Inferior parietal cortex (tissue), 1 donor: ENCODE measurements around the gene PKD1.
A peak's percentile ranks its signal among the peaks of the same experiment; 100 is the strongest.

Experiments used
- DNase-seq: peaks from one replicate; pipeline ENCODE4 v3.0.0-alpha.2; 2016; ENCODE audit errors: extremely low spot score

Gene PKD1

DNA sequence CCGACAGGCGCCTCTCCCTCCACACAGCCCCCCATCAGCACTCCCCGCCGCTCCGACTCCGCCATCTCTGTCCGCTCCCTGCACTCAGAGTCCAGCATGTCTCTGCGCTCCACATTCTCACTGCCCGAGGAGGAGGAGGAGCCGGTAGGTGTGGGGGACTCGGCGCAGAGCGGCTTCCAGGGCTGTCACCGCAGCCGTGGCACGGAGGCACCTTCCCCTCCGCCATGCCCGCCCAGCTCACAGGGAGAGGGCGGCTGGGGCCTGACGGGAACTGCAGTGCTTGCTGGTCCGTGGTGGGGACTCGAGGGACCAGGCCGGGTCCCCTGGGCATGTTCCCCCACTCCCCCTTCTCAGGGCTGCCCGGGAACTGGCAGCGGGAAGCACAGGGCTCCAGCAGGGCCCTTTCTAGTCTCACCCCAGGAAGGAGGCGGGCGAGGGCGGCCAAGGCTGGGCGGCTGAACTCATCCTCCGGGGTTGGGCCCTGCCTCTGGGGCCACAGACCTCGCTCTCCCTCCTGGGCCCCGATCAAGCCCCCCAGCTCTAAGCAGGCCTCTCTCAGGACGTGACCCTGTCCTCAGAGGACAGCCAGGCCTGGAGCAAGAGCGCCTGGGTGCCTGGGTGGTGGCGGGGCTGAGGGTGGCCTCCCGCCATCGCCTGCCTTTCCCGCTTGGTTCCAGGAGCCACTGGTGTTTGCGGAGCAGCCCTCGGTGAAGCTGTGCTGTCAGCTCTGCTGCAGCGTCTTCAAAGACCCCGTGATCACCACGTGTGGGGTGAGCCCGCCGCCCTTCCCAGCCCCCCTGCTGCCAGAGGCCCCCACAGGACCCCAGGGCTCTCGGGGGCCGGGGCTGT is 35.1 kb upstream of the PKD1 start:
- no peak for DNase-seq

- DNase-seq, result no peak
Measured at GRCh38 chr16:2170080-2170479, 34.4 kb upstream of the PKD1 start.

DNA sequence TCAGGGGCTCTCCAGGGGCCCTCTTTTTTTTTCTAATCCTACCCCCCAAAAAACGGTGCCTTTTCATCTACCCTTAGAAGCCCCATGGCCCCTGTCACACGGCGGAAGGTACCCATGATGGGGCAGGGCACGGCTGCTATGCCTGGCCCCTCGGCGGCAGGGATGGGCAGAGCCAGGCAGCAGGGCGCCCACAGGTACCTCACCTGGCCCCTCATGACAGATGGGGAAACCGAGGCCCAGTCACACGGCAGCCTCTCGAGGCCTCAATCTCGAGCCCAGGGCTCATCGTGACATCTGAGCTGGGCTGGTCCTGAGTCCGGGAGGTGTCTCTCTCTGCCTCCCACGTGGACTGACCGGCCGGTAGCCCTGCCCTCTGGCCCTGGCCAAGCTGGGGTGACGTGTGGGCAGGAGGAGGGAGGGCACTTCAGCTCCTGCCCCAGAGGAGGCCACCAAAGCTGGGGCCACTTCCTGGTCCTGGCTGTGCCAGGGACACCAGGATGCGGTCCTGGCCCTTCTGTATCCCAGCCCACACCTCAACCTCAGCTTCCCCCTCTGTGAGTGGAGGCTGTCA is 31.5 kb upstream of the PKD1 start:
- no peak for DNase-seq

DNA sequence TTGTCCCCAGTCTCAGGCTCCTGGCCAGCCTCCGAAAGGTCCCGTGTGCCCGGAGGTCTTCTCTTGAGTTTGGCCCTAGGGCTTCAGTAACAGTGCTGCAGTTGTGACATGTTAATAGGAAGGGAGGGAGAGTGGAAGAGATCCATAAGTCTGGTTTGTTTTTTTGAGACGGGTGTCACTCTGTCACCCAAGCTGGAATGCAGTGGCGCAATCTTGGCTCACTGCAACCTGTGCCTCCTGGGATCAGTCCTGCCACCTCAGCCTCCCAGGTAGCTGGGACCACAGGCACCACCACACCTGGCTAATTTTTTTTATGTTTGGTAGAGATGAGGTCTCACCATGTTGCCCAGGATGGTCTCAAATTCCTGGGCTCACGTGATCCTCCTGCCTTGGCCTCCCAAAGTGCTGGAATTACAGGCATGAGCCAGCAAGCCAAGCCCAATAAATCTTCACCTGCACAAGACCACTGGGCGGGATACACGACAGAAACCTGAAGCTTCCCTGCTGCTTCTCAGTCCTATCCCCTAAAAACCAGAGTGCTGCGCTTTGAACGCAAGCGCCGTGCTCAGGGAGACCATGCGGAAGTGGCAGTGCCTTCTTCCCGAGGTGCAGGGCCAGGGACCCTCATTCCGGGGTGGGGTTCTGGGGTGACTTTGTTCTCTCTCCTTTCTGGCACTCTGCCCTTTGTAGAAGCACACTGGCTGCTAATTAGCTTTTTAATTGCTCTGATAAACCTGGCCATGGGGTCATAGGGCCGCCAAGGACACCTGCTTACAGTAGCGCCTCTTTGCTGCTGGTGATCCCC is 30.8 kb upstream of the PKD1 start:
- DNase-seq, result no peak

DNA sequence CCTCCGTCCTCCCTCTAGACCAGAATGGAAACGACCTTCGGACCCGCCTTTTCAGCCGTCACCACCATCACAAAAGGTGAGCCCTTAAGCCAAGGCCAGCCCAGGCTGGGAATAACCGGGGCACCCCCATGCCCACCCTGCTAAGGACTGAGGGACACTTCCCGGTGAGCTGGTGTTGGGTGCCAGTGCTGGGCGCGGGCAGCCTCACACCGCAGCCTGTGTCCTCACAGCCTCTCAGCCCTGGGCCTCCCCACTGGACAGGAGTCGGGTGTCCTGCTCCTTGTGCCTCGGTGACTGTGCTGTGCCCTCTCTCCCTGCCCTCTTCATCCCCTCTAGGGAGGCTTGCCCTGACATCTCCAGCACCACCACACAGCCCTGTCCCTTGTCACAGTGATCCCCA is 30.2 kb upstream of the PKD1 start:
- no peak for DNase-seq

GRCh38 chr16:2163211-2163881 is 27.6 kb upstream of the PKD1 start:
- no peak for DNase-seq

GRCh38 chr16:2162676-2163118 is 27.0 kb upstream of the PKD1 start:
- DNase-seq, result no peak

DNA sequence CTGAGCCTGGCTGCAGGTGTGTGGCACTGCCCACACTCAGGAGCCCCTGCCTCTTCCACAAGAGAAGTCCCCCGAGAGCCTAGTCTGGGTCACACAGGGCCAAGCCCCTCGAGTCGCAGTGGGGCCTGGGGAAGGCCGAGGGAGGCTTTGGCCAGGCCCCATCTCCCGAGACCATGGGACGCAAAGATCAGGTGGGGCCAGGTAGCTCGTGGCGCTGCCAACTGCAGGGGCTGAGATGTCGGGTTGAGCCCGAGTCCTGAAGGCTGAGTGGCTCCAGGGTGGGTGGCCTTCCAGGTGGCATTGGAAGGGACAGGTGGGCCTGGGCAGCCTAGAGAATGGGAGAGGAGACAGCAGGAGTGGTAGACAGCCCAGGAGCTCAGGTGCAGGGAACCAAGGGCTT is 26.2 kb upstream of the PKD1 start:
- DNase-seq, result no peak

DNA sequence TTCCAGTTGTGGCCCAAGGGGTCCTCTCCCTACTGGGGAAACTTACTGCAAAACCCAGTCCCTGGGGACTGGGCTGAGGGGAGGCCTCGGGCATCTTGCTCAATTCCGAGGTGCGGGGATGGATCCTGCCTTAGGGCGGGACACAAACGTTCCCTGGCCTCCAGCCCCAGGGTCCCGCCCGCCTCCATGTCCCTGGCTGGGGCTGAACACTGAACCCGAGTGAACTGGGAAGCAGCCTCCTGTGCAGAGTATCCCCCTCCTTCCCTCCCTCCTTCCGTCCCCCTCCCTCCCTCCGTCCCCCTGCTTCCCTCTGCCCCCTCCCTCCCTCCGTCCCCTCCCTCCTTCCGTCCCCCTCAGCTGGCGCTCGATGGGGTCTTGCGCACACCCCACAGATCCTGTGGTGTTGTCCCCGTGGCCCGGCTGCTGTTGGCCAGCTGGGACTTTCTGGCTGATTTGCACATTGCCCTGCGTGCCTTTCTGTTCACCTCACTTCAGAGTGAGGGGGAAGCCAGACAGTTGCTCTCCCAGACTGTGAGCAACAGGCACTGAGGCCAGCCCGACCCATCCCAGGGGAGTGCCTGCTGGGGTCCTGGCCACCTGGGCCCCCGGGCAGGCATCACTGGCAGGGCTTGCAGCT is 25.3 kb upstream of the PKD1 start:
- no peak for DNase-seq

DNA sequence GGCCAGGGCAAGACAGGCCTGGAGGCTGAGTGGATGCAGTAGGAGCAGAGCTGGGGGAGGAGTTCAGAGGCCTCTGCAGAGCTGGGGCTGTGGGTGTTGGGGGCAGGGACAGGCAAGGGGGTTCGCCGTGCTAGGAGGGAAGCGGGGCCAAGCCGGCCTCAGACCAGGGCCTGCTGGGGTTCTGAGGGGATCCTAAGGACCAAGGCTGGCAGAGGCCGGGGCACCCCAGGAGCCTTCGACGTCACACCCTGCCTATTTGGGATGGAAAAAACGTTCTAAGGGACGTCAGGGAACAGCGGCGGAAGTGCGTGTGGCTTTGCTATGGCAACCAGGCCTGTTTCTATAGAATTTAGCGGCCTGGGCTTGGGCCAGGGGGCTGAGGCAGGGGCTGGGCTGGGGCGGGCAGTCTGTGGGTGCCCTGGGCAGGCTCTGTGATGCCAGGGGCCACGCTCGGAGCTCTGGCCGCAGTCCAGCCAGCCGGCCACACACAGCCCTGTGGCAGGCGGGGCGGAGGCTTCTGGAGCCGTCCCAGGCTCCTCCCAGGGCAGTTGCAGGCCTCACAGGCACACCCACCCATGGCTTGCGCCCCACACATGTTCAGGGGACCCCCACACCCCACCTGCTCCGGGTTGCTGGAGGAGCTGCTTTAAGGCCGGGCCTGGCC is 23.6 kb upstream of the PKD1 start:
- peak; percentile 47 for DNase-seq

GRCh38 chr16:2158262-2158638 is 22.6 kb upstream of the PKD1 start:
- DNase-seq, result no peak

GRCh38 chr16:2157480-2158261 is 22.0 kb upstream of the PKD1 start:
- DNase-seq, result no peak

- no peak for DNase-seq
Measured at GRCh38 chr16:2156849-2157224, 21.1 kb upstream of the PKD1 start.

GRCh38 chr16:2155977-2156848 is 20.5 kb upstream of the PKD1 start:
- no peak for DNase-seq

DNA sequence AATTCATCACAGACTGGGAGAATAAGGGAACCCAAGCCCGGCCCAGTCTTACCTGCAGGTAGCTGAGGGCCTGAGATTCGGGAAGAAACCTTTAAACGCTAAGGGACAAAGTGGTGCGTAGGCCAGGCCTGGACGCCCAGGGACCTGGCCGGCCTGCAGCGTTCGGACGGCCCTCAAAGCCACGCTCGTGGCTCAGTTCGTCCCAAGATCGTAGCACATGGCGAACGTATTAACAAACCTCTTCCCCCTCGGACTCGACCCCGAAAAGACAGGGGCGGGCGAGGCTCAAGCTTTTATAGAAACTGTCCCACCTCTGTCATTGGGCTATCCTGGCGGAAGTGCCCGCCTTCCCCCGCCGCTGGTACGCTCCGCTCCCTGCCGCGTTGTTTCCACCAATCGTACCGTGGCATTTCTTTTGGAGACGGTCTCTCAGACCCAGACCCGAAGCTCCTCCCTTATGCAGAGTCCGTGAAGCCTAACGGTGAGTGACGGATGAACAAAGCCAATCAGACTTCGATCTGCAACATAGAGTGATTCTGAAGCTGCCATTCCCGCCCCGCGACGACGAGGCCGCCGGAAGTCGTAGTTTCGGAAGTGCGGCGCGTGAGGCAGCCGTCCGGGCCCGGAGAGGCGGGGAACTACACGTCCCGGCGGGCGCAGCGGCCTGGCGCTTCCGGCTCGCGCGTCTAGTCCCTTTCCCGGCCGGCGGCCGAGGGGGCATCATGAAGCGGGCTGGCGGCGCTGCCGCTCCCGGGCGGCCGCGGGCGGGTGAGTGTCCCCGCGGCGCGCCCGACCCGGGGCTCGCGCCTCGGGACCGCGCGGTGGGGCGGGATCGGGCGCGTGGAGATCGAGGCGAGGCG is 19.6 kb upstream of the PKD1 start, which contains the start of gene TRAF7:
Gene TRAF7 (plus strand): TSS at position 692 of the 860 bp plus-strand sequence. CDS start 8,139 bp downstream, outside the sequence.
- peak; percentile 100 for DNase-seq

GRCh38 chr16:2154533-2155090 is 18.9 kb upstream of the PKD1 start:
- no peak for DNase-seq

DNA sequence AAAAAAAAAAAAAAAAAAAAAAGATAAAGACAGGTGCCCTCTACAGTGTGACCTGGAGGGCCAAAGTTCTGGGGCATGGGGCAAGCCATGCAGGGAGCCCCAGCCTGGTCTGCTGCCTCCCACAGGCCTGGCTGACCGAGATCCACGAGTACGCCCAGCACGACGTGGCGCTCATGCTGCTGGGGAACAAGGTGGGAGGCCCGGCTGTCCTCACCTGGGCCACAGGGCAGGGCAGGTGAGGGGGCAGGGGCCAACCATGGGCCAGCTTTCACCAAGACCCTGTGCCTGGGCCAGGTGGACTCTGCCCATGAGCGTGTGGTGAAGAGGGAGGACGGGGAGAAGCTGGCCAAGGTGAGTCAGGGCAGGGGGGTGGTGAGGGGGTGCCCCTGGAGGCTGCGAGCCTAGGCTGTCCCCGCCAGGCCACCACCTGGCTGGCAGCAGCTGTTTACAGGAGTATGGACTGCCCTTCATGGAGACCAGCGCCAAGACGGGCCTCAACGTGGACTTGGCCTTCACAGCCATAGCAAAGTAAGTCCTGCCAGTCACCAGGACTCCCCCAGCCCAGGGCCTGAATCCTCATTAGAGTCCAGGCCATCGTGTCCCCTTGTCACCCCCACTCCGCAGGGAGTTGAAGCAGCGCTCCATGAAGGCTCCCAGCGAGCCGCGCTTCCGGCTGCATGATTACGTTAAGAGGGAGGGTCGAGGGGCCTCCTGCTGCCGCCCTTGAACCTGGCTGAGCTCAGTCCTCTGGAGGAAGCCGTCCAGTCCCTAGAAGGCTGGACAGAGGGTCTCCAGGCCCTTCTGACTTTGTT is 17.2 kb upstream of the PKD1 start:
- no peak for DNase-seq
